Measurements from ENCODE around the gene PKMYT1.
A peak's percentile ranks its signal among the peaks of the same experiment; 100 is the strongest.

PKMYT1 gene

GRCh38 chr16:2992383-2993081 lies 12.3 kb upstream of the PKMYT1 start:
- no peak for DNase-seq

GRCh38 chr16:2991566-2992261 lies 11.5 kb upstream of the PKMYT1 start:
- no peak for DNase-seq

DNA sequence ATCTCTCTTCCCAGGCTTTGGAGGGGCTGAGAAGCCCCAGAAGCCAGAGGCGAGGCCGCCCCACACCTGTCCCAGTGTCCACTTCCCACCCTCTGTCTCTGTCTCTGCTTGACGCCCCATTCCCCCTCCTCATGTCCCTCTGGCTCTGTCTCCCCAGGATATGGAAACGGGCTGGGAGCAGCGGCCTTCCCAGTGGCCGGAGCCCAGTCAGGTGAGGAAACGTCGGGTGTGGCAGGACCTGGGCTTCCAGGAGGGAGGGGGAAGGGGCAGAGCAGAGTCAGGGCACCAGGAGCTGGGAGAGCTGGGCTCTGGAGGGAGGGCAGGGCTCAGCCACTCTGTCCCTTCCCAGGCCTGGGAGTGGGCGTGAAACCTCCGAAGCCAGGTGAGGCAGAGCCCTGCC lies 10.6 kb upstream of the PKMYT1 start:
- no peak for DNase-seq

- no peak for DNase-seq
Measured at GRCh38 chr16:2988590-2989099, 8.4 kb upstream of the PKMYT1 start.

GRCh38 chr16:2987833-2988232 lies 7.6 kb upstream of the PKMYT1 start:
- peak; percentile 8 for DNase-seq

GRCh38 chr16:2987286-2987685 lies 7.0 kb upstream of the PKMYT1 start:
- DNase-seq: no peak

GRCh38 chr16:2986623-2987188 lies 6.5 kb upstream of the PKMYT1 start:
- no peak for DNase-seq

DNA sequence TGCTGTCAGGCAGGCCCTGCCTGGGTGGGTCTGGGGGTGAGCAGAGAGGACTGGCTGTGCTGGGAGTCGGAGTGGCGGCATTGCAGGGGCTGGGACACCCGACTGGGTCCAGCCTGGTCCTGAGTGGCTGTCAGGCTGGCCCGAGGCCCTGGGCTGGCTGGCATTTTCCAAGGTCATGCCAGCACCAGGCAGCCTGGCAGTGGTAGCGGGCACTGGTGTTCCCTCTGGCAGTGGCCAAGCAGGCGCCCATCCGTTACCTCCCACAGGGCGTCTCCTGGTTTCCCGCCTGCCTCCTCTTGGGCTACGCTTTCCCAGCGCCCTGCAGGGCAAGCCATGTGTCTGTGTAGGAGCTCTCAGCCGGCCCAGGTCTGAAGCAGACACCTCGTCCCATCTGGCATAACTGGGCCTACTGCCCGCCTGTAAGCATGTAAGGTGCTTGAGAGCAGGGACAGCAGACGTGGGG lies 5.7 kb upstream of the PKMYT1 start:
- DNase-seq: no peak

DNA sequence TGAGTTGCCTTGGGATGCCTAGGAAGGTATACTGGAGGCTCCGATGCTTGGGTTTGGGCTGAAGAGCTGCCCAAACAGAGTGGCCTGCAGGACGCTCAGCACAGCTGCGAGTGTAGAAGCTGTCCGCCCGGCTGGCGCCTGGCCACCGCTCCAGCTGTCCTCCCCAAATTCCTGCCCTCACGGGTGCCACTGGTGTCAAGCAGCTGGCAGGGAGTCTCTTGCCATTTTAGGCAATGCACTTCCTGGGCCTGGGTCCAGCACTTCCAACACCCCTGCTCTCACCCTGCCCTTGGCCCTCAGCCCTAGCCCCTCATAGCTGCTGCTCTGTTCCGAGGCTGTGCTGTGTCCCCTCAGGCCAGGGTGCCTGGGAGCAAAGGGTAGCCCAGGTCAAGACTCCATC lies 5.2 kb upstream of the PKMYT1 start:
- DNase-seq: no peak

GRCh38 chr16:2983706-2984136 lies 3.5 kb upstream of the PKMYT1 start:
- peak; percentile 82 for DNase-seq

DNA sequence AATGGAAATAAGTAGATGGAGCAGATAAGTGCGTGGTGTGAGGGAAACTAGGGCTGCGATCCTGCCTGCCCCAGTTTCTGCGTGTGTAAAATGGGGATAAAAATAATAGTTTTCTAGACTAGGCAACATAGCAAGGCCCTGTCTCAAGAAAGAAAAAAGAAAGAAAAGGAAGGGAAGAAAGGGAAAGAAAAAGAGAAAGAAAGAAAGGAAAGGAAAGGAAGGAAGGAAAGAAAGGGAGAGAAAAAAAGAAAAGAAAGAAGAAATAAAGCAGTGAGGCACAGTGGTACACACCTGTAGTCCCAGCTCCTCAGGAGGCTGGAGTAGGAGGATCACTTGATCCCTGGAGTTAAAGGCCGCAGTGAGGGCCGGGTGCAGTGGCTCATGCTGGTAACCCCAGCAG lies 2.2 kb upstream of the PKMYT1 start:
- no peak for DNase-seq

- DNase-seq: no peak
Measured at GRCh38 chr16:2981899-2982250, 1.6 kb upstream of the PKMYT1 start.

DNA sequence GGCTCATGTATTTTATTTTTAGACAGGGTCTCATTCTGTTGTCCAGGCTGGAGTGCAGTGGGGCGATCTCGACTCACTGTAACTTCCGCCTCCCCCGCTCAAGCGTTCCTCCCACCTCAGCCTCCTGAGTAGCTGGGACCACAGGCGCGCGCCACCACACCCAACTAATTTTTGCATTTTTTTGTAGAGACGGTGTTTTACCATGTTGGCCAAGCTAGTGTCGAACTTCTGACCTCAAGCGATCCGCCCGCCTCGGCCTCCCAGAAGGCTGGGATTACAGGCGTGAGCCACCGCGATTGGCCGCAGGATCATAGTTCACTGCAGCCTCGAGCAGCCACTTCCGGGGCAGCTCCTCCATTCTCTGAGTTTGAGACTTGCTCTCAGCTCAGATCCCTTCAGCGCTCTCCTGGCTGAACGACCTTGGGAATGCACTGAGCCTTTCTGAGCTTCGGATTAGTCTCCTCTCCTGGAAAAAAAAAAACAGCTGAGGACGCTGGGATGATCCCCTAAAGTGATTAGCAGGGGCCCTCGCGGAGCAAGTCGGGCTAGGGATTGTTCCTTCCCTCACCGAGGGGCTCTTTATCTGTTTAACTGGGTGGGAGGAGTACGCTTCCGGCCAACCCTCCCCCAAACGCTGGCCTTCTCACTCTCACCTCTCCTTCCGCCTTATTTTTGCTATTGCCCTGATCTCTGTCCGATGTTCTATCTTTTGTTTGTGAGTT lies 1.1 kb upstream of the PKMYT1 start:
- no peak for DNase-seq

DNA sequence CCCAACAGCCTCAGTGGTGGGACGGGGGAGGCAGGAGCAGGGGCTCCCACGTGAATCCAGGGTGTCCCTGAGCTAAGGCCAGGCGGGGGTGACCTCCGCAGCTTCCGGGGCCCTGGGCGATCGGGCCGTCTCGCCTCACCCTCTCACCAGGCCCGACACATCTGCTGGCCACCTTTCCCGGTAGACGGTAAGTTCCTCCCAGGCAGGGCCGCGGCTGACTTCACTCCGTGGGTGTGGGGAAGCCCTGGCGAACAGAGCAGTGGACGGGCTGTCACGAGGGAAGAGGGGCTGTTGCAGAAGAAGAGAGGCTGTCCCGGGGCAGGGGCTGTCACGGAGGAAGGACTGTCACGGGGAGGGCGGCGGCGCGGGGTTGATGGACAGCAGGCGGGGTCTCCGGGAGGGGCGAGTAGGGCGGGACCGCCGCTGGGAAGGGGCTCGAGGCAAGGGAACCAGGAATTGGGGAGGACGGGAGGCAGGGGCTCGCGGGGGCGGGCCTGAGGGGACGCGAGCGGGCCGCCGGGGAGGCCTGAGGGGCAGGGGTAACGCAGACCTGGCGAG lies 498 bp downstream of the PKMYT1 start:
- DNase-seq: no peak

GRCh38 chr16:2977440-2977839 lies 2.8 kb downstream of the PKMYT1 start:
- no peak for DNase-seq

GRCh38 chr16:2976673-2977072 lies 3.6 kb downstream of the PKMYT1 start:
- DNase-seq: no peak

GRCh38 chr16:2976201-2976600 lies 4.0 kb downstream of the PKMYT1 start:
- DNase-seq: no peak

DNA sequence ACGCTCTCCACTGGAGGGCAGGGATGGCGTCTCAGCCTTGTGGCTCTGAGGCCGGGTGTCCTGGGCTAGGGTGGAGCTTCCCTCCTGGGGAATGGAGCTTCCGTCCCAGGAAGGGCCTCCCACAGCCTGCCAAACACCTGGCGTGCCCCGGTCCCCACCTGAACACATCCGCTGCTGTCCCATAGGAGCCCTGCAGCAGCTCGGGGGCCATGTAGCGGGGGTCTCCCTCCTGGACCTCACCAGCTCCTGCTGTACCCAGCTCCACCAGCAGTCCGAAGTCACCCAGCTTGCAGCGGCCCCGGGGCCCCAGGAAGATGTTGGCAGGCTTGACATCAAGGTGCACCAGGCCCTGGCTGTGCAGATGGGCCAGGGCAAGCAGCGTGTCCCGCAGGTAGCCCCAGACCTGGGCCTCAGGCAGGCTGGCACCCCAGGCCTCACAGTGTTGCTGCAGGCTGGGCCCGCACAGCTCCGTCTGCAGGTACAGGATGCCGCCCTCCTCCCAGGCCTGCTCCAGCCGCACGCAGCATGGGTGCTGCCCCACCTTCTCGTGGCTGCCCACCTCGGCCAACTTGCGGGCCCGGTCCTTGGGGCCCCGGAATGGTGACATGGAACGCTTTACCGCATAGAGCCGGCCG lies 5.0 kb downstream of the PKMYT1 start:
- no peak for DNase-seq

GRCh38 chr16:2974319-2975056 lies 5.8 kb downstream of the PKMYT1 start:
- no peak for DNase-seq

- DNase-seq: no peak
Measured at GRCh38 chr16:2973605-2974318, 6.5 kb downstream of the PKMYT1 start.

DNA sequence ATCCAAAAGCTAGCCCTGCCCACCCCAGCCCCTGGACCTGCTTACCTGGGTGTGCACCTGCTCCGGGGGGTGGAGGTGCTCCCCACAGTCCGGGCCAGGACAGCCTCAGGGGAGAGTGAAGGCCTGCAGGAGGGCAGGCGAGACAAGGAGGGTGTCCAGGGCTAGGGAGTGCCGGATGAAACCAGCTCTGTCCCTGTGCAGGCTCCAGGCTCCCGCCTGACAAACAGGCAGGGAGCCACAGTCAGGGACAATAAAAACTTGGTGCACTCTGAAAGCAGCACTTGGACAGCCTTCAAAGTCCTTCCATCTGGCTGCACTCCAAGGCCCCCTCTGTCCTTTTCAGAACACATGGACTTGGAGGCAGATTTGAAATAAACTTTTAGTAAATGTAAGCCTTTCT lies 7.2 kb downstream of the PKMYT1 start:
- no peak for DNase-seq
